NCI-H2029 (cell line): ENCODE measurements around the gene OR10H1.
"Not testable (repeated sequence)": the region's sequence is repeated elsewhere in the genome, so short reads cannot be mapped to it uniquely, and the experiment has no call there.

Experiments
- DNase-seq: peaks from one replicate; lab custom pipeline; 2025; lab: John Stamatoyannopoulos, UW

OR10H1 gene

DNA sequence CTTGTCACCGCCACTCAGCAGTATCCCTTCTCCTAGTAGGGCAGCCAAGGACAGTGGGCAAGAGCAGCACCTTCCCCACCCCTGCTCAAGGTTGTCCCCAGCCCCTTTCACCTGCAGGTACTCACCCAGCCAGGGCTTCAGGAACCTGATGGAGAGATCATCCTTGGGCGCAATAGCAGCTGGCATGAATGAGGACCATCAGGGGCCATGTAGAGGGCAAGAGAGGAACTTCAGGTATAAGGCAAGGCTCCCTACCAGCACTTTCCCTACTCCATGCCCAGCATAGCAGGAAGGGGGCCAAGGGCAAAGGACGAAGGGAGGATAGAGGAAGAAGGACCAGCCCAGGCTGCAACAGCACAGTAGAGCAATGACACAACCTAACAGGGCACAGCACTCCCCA is 41.3 kb downstream of the OR10H1 start:
- DNase-seq = not testable (repeated sequence)

DNA sequence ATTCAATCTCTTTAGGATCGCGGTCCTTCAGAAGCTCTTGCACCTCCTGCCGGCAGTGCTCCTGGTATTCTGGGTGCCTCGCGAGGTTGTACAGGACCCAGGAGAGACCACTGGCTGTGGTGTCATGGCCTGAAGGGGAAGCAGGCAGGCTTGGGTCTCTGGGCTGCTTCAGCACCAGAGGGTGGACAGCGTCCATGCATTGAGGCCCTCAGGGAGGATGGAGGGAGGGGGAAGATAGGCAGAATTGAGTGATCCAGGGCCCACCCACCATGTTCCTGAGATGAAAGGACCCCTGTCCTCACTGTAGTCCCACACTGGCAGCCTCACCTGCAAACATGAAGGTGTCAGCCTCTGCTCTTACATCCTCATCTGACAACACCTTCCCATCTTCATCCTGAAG is 45.9 kb downstream of the OR10H1 start:
- DNase-seq = no peak

DNA sequence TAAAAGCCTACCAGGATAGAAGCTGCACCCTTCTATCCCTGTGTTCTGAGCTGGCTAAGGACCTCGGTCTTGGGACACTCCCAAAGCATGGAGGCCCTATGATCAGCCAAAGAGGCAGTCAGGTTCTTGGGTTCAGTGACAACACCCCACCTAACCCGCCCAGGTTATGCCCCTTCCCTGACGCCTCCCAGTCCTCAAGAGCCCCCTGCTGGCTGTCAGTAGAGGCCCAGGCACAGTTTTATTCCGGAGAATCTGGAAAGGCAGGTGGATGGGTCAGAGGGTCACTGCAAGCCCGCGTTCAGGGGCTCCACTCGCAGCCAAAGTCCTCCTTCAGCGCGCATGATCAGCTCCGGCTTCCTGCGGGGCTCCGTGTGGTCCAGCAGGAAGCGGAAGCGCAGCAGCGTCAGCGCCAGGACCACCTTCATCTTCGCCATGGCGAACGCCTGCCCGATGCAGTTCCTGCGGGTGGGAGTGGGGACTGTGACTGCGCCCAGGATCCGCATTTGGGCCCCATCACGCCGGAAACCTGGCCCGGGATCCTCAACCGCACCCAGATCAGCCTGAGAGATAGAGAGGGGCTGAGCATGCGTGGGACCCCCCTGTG is 55.4 kb downstream of the OR10H1 start:
- no peak for DNase-seq

GRCh38 chr19:15758379-15758778 is 57.1 kb downstream of the OR10H1 start:
- DNase-seq = no peak
